Caco-2 (cell line): ENCODE results near the gene LEKR1. TPM values are rescaled to one million over a fixed set of nuclear protein-coding genes. Genes with fewer than 3 reads are reported as not detected.

ENCODE experiments used
- BruUV-seq: library from RNA; stranded (reverse); fragments of 400-500 nt; replicated peaks from 2 replicates; lab custom pipeline; 2021; lab: Mats Ljungman, UMichigan
- CTCF ChIA-PET: fragments of 300-600 bp; sonication (Branson Sonifier 250); formaldehyde crosslinking; loops from one replicate; lab custom pipeline; 2022; ENCODE audit warnings: antibody characterized with exemption; lab: Charles Lee
- POLR2A ChIA-PET: fragments of 300-600 bp; sonication (Branson Sonifier 250); formaldehyde crosslinking; loops from one replicate; lab custom pipeline; 2022; ENCODE audit warnings: antibody characterized with exemption; lab: Charles Lee
- DNase-seq, 2 experiments: peaks; one replicate each; pipeline versions ENCODE4 v3.0.0 to v3.0.0-alpha.2; 2020 to 2022
- H3K27me3 ChIP-seq: replicated peaks from 2 replicates; pipeline ENCODE4 v1.6.0; 2011; ENCODE audit warnings: low read length; ENCODE audit not compliant: control insufficient read depth, insufficient read depth
- H3K36me3 ChIP-seq: 2 replicates; pipeline ENCODE4 v1.5.1; 2011; ENCODE audit warnings: low read length; ENCODE audit not compliant: control insufficient read depth, insufficient read depth
- H3K4me1 ChIP-seq: fragments of 250-450 bp; sonication (Bioruptor Pico); 2 replicates; pipeline ENCODE4 v1.5.1; 2020; ENCODE audit warnings: mild to moderate bottlenecking
- H3K4me3 ChIP-seq: 2 replicates; pipeline ENCODE4 v1.5.1; 2011; ENCODE audit warnings: low read depth, mild to moderate bottlenecking, control low read depth, low read length
- H3K9me3 ChIP-seq: fragments of 250-450 bp; sonication (Bioruptor Pico); 2 replicates; pipeline ENCODE4 v1.5.1; 2020; ENCODE audit warnings: mild to moderate bottlenecking, moderate library complexity
- H3K27ac Mint-ChIP-seq: one replicate; pipeline ENCODE4 v1.8.0; 2022; ENCODE audit warnings: mixed read lengths; ENCODE audit not compliant: unreplicated experiment
- H3K27me3 Mint-ChIP-seq: one replicate; pipeline ENCODE4 v1.8.0; 2022; ENCODE audit warnings: mixed read lengths; ENCODE audit not compliant: insufficient read depth, unreplicated experiment
- H3K36me3 Mint-ChIP-seq: one replicate; pipeline ENCODE4 v1.8.0; 2022; ENCODE audit warnings: mild to moderate bottlenecking, mixed read lengths; ENCODE audit not compliant: insufficient read depth, unreplicated experiment
- H3K4me1 Mint-ChIP-seq: one replicate; pipeline ENCODE4 v1.8.0; 2022; ENCODE audit warnings: low read depth, mixed read lengths; ENCODE audit not compliant: unreplicated experiment
- H3K4me3 Mint-ChIP-seq: one replicate; pipeline ENCODE4 v1.8.0; 2022; ENCODE audit warnings: mild to moderate bottlenecking, moderate library complexity, mixed read lengths; ENCODE audit not compliant: unreplicated experiment
- H3K9me3 Mint-ChIP-seq: one replicate; pipeline ENCODE4 v1.8.0; 2022; ENCODE audit warnings: mixed read lengths; ENCODE audit not compliant: unreplicated experiment
- CTCF ChIP-seq, 2 experiments: fragments of 200-600 bp in 1 of 2; IDR thresholded peaks; 1 replicate in 1 of 2; 2 replicates in 1 of 2; pipeline versions ENCODE4 v1.5.1 to v1.8.0; 2011 to 2022; ENCODE audit warnings: antibody characterized with exemption in 1 of 2, control low read depth in 1 of 2, inconsistent platforms in 1 of 2, low read depth in 1 of 2, low read length in 1 of 2, mild to moderate bottlenecking in 1 of 2, moderate library complexity in 1 of 2; ENCODE audit not compliant: insufficient read depth in 1 of 2, severe bottlenecking in 1 of 2, unreplicated experiment in 1 of 2
- intact Hi-C: fragments of 100-400 bp; cut with micrococcal nuclease; formaldehyde crosslinking; loops from one replicate; pipeline ENCODE4 v1.10.0; 2022; ENCODE audit not compliant: unreplicated experiment
- total RNA-seq: library from RNA; stranded (reverse); gene quantifications from 2 replicates; pipeline ENCODE4 v1.2.3, GENCODE V29; 2022

LEKR1 gene
- total RNA-seq, 1 experiment from 2014 or later: 1.6 TPM

DNA sequence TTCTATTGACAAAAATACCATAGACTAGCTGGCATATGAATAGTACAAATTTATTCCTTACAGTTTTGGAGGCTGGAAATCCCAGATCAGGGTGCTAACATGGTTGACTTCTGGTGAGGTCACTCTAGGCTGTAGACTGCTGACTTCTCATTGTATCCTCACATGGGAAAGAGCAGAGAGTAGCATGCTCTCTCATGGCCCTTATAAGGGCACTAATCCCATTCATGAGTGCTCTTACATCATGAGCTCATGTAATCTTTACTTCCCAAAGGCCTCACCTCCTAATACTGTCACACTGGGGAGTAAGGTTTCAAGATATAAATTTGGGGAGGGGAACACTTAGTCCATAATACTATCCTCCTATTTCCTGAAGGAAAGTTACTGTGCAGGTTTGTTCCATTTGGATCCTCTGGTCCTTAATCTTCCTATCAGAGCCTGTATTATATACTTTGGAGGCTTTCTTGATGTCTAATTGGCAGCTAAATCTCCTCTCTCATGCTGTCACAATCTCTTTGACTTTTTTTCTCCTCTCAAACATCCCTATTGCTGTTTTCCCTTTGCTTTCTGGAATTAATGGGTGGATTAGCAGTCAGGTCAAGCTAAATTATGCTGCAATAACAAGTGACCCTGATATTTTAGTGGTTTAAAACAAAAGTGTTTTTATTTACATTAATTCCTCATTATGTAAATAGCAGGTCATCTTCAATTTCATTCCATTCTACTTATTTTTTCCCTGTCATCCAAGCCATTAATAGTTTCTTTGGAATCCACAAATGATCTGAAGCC is 23.1 kb upstream of the LEKR1 start:
- no peak for TF ChIP-seq CTCF (IDR thresholded peaks at IDR 0.05; ENCODE audit: insufficient read depth in 1 of 2, low read depth in 1 of 2, low read length in 1 of 2, severe bottlenecking in 1 of 2, unreplicated experiment in 1 of 2)
- H3K36me3 ChIP-seq: no peaks in the 10 kb centered on the region
- H3K4me1 ChIP-seq: 0 out of 2 replicates have a peak, but pooled peaks cover 3% of the 10 kb centered on the region
- H3K4me3 ChIP-seq: no peak overlapping the region
- CTCF ChIA-PET: no interaction called here
- POLR2A ChIA-PET: no interaction called here
- intact Hi-C loops: no loop called here
- Mint-ChIP-seq H3K4me1 (peaks cover 3% of the 10 kb centered on the region), H3K36me3 (peaks cover 10% of the 10 kb centered on the region), H3K27ac (no peak overlapping the region), H3K9me3 (peaks cover 32% of the 10 kb centered on the region), H3K27me3 (no peaks in the 10 kb centered on the region), H3K4me3 (no peak overlapping the region)
- no TSS peak for BruUV-seq
- H3K9me3 ChIP-seq: no peaks in the 10 kb centered on the region; the same call in 1 of the 2 replicates
- no peak for DNase-seq
- no peaks in the 10 kb centered on the region for H3K27me3 ChIP-seq

DNA sequence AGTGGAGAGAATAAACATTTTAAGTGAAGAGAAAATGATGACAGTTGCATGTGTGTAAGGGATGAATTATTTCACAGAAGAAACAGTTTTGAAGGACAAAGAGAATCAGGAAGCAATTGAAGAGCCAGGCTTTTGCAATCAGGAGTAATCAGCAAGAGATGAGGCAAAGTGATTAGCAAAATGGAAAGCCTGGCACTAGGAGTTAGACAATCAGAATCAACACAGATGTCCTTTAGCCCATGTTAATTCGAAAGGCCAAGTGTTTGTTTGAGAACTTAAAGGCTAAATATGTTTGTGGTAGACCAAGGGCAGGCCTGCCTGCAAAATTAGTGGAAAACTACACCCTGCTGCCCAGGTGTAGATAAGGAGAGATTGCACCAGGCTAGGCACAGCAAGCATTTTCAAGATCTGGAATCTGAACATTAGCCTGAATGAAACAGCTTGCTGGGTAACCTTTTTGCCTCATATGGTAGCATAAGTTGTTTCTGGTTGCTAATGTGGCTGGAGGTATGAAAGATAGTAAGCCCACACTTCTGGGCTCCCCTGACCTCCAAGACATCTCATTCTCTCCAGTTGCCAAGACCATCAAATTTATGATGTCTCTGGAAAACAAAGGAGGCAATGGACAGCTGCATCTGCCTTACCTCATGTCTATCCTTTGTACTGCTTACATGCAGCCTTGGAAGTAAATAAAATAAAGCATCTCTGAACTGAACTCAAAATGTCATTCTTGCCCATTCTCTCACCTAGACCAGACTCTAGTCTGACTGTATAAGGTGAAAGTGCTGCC is 22.0 kb upstream of the LEKR1 start:
- peaks cover 32% of the 10 kb centered on the region for H3K9me3 Mint-ChIP-seq
- POLR2A ChIA-PET: no interaction called here
- H3K4me3 ChIP-seq: no peak overlapping the region

More for the DNA sequence above, 22.0 kb upstream of the LEKR1 start:
- Histone ChIP-seq H3K36me3 (no peaks in the 10 kb centered on the region), H3K9me3 (no peaks in the 10 kb centered on the region; the same call in 1 of the 2 replicates), H3K4me1 (0 out of 2 replicates have a peak, but pooled peaks cover 3% of the 10 kb centered on the region), H3K27me3 (no peaks in the 10 kb centered on the region)
- peaks cover 5% of the 10 kb centered on the region for H3K4me1 Mint-ChIP-seq
- peaks cover 9% of the 10 kb centered on the region for H3K36me3 Mint-ChIP-seq
- CTCF ChIA-PET: no interaction called here
- no TSS peak for BruUV-seq
- no peak for DNase-seq
- intact Hi-C loops: no loop called here
- no peak overlapping the region for H3K4me3 Mint-ChIP-seq
- no peak overlapping the region for H3K27ac Mint-ChIP-seq
- TF ChIP-seq CTCF (IDR thresholded peaks at IDR 0.05; ENCODE audit: insufficient read depth in 1 of 2, low read depth in 1 of 2, low read length in 1 of 2, severe bottlenecking in 1 of 2, unreplicated experiment in 1 of 2): no peak
- no peaks in the 10 kb centered on the region for H3K27me3 Mint-ChIP-seq
